GM12878 (cell line): ENCODE results near the gene TMSB10. TPM values are rescaled to one million over a fixed set of nuclear protein-coding genes. Genes with fewer than 3 reads are reported as not detected.

Source experiments
- BACH1 ChIP-seq: fragments of 450-650 bp; IDR thresholded peaks from 2 replicates; pipeline ENCODE4 v1.6.1; 2017; ENCODE audit warnings: mild to moderate bottlenecking, borderline replicate concordance
- BHLHE40 ChIP-seq, 2 experiments: fragments of 450-650 bp in 1 of 2; IDR thresholded peaks; 2 replicates each; pipeline ENCODE4 v1.6.1; 2011 to 2017; ENCODE audit warnings: low read depth in 2 of 2, borderline replicate concordance in 1 of 2, improper control_type of control experiment in 1 of 2, low read length in 1 of 2, mild to moderate bottlenecking in 1 of 2
- BMI1 ChIP-seq: fragments of 450-650 bp; IDR thresholded peaks from 2 replicates; pipeline ENCODE4 v1.6.1; 2016; ENCODE audit warnings: mild to moderate bottlenecking, moderate library complexity, borderline replicate concordance
- CBX3 ChIP-seq: fragments of 200-600 bp; sonication (generic); IDR thresholded peaks from 2 replicates; pipeline ENCODE4 v1.6.1; 2016; ENCODE audit warnings: low read depth, borderline replicate concordance
- CREB1 ChIP-seq: IDR thresholded peaks from 2 replicates; pipeline ENCODE4 v1.6.1; 2012; ENCODE audit warnings: low read depth, mild to moderate bottlenecking, inconsistent platforms
- EGR1 ChIP-seq, 2 experiments: IDR thresholded peaks; 1 replicate in 1 of 2; 2 replicates in 1 of 2; pipeline ENCODE4 v1.6.1; 2011 to 2012; ENCODE audit warnings: low read depth in 2 of 2, low read length in 2 of 2, borderline replicate concordance in 1 of 2, mild to moderate bottlenecking in 1 of 2, moderate library complexity in 1 of 2
- EP300 ChIP-seq, 2 experiments: fragments of 150-350 bp in 1 of 2; IDR thresholded peaks; 2 replicates each; pipeline ENCODE4 v1.6.1; 2011 to 2012; ENCODE audit warnings: low read depth in 2 of 2, low read length in 2 of 2, borderline replicate concordance in 1 of 2, improper control_type of control experiment in 1 of 2, inconsistent platforms in 1 of 2; ENCODE audit not compliant: control insufficient read depth in 1 of 2
- ETV6 ChIP-seq, 2 experiments: fragments of 450-650 bp in 1 of 2; IDR thresholded peaks in 1 of 2; conservative IDR thresholded peaks in 1 of 2; 2 replicates each; pipeline ENCODE4 v1.6.1; 2014; ENCODE audit warnings: antibody characterized with exemption in 1 of 2, borderline replicate concordance in 1 of 2, low read depth in 1 of 2, mild to moderate bottlenecking in 1 of 2, moderate library complexity in 1 of 2
- EZH2 ChIP-seq: IDR thresholded peaks from 2 replicates; pipeline ENCODE4 v1.6.1; 2012; ENCODE audit warnings: low read depth, mild to moderate bottlenecking, control low read depth, inconsistent platforms, low read length, borderline replicate concordance; ENCODE audit not compliant: control insufficient read depth
- GABPA ChIP-seq: IDR thresholded peaks from 2 replicates; pipeline ENCODE4 v1.6.1; 2014; ENCODE audit warnings: antibody characterized with exemption, low read depth, mild to moderate bottlenecking, inconsistent platforms
- HDGF ChIP-seq: fragments of 450-650 bp; IDR thresholded peaks from 2 replicates; pipeline ENCODE4 v1.6.1; 2016; ENCODE audit warnings: antibody characterized with exemption
- KAT2A ChIP-seq: conservative IDR thresholded peaks from 2 replicates; pipeline ENCODE4 v1.6.1; 2011; ENCODE audit warnings: low read depth, low read length; ENCODE audit not compliant: control insufficient read depth
- KLF5 ChIP-seq: fragments of 450-650 bp; IDR thresholded peaks from 2 replicates; pipeline ENCODE4 v1.6.1; 2014; ENCODE audit warnings: mild to moderate bottlenecking; ENCODE audit not compliant: partially characterized antibody
- NFXL1 ChIP-seq: fragments of 450-650 bp; IDR thresholded peaks from 2 replicates; pipeline ENCODE4 v1.6.1; 2017; ENCODE audit warnings: antibody characterized with exemption, mild to moderate bottlenecking, borderline replicate concordance
- NR2F1 ChIP-seq: fragments of 450-650 bp; conservative IDR thresholded peaks from 2 replicates; pipeline ENCODE4 v1.6.1; 2017; ENCODE audit warnings: mild to moderate bottlenecking
- PAX5 ChIP-seq: IDR thresholded peaks from 2 replicates; pipeline ENCODE4 v1.6.1; 2011; ENCODE audit warnings: low read depth, low read length, borderline replicate concordance
- RUNX3 ChIP-seq: IDR thresholded peaks from 2 replicates; pipeline ENCODE4 v1.6.1; 2012; ENCODE audit warnings: low read length, inconsistent platforms
- SUPT20H ChIP-seq: IDR thresholded peaks from 2 replicates; pipeline ENCODE4 v1.6.1; 2011; ENCODE audit warnings: low read depth, mild to moderate bottlenecking, low read length, moderate library complexity, borderline replicate concordance; ENCODE audit not compliant: control insufficient read depth
- SUZ12 ChIP-seq: fragments of 200-600 bp; sonication (generic); IDR thresholded peaks from one replicate; pipeline ENCODE4 v1.6.1; 2018; ENCODE audit warnings: antibody characterized with exemption, mild to moderate bottlenecking; ENCODE audit not compliant: unreplicated experiment
- YY1 ChIP-seq: IDR thresholded peaks from 2 replicates; pipeline ENCODE4 v1.6.1; 2011; ENCODE audit warnings: low read depth, mild to moderate bottlenecking, low read length
- ZNF274 ChIP-seq: IDR thresholded peaks from one replicate; pipeline ENCODE4 v1.8.0; 2011; ENCODE audit not compliant: insufficient read length, insufficient read depth
- polyA plus RNA-seq, 11 experiments: library from polyadenylated mRNA; depleted of rRNA in 4 of 11; unstranded in 6 of 11; stranded (reverse) in 5 of 11; fragments of >200 nt; fragmentation: Nextera tagmentation in 4 of 11; fragmentation: Illumina TruSeq in 1 of 11; extraction: Ambion mirVana in 4 of 11; extraction: Trizol in 1 of 11; gene quantifications; 1 replicate in 1 of 11; 2 replicates in 10 of 11; pipeline versions ENCODE4 v1.2.1 to v1.2.3, GENCODE V29; 2011 to 2016; ENCODE audit warnings: inconsistent platforms in 2 of 11, missing spikeins in 2 of 11, low read depth in 1 of 11
- total RNA-seq, 4 experiments: library from RNA; depleted of rRNA in 3 of 4; stranded (reverse); fragments of >200 nt in 3 of 4; fragmentation: Illumina TruSeq in 1 of 4; extraction: Trizol in 1 of 4; gene quantifications; 2 replicates each; pipeline versions ENCODE4 v1.2.1 to v1.2.3, GENCODE V29; 2013 to 2021
- TF ChIP-seq, protein P1 (sequence below): fragments of 150-350 bp; IDR thresholded peaks from 2 replicates; pipeline ENCODE4 v1.6.1; 2016; ENCODE audit warnings: low read depth, low read length
- TF ChIP-seq, protein P2 (sequence below): fragments of 450-650 bp; IDR thresholded peaks from 2 replicates; pipeline ENCODE4 v1.6.1; 2016; ENCODE audit warnings: mild to moderate bottlenecking
- TF ChIP-seq, protein P3 (sequence below): IDR thresholded peaks from 2 replicates; pipeline ENCODE4 v1.6.1; 2012; ENCODE audit warnings: low read depth, low read length, improper control_type of control experiment

The TMSB10 gene
- total and polyA plus RNA-seq, 10 of the 15 experiments (the other 5 are each of a cell fraction or from before 2014, with no cell fraction given), result 1,406 to 4,860 (median 3,381) TPM

DNA sequence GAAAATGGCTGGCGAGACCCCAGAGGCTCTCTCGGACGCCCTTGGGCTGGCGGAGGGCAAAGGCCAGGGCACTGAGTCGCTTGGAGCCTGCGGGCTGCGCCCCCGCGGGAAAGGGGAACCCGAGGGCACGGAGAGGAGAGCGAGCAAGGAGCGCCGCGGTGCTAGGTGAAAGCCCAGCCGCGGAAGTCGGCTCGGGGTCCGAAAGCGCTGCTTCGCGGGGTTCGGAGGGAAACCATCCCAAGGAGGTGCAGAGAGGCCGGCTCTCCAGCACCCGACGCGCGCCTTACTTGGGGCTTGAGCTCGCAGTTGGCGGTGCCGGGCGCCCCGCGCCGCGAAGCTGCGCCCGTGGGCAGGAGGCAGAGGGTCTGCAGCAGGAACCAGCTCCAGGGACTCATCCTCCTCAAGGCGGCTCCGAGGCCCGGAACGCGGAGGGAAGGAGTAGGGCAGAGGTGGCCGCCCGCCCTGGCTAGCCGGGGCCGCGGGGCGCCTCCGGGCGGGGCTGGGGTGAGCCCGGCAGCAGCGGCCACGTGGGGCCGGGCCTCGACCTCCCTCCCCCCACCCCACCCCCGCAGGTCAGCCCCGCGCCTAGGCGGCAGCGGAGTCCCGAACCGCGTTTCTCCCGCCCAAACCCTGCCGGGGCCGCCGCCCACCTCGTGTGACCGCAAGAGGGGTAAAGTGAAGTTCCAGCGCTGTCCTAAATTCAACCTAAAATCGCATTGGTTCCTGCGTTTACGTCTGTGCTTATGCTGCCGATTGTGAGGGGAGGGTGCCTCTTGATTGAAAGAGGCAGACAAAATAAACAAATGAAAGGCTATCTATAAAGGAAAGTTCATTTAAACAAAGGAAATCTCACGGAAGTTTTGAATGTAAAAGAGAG is 24.6 kb upstream of the TMSB10 start, which contains the start of gene TRABD2A (continued):
- no peak for TF ChIP-seq ETV6 (conservative IDR thresholded peaks at IDR 0.05 in 1 of 2, IDR thresholded peaks at IDR 0.05 in 1 of 2; ENCODE audit: borderline replicate concordance in 1 of 2, low read depth in 1 of 2)
- TF ChIP-seq EP300 (IDR thresholded peaks at IDR 0.05; ENCODE audit: borderline replicate concordance in 1 of 2, control insufficient read depth in 1 of 2, low read depth in 2 of 2, low read length in 2 of 2), result no peak
- TF ChIP-seq, protein P1, sequence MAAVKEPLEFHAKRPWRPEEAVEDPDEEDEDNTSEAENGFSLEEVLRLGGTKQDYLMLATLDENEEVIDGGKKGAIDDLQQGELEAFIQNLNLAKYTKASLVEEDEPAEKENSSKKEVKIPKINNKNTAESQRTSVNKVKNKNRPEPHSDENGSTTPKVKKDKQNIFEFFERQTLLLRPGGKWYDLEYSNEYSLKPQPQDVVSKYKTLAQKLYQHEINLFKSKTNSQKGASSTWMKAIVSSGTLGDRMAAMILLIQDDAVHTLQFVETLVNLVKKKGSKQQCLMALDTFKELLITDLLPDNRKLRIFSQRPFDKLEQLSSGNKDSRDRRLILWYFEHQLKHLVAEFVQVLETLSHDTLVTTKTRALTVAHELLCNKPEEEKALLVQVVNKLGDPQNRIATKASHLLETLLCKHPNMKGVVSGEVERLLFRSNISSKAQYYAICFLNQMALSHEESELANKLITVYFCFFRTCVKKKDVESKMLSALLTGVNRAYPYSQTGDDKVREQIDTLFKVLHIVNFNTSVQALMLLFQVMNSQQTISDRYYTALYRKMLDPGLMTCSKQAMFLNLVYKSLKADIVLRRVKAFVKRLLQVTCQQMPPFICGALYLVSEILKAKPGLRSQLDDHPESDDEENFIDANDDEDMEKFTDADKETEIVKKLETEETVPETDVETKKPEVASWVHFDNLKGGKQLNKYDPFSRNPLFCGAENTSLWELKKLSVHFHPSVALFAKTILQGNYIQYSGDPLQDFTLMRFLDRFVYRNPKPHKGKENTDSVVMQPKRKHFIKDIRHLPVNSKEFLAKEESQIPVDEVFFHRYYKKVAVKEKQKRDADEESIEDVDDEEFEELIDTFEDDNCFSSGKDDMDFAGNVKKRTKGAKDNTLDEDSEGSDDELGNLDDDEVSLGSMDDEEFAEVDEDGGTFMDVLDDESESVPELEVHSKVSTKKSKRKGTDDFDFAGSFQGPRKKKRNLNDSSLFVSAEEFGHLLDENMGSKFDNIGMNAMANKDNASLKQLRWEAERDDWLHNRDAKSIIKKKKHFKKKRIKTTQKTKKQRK, result no peak
- TF ChIP-seq KAT2A, result no peak
- no peak for TF ChIP-seq BHLHE40 (IDR thresholded peaks at IDR 0.05; ENCODE audit: borderline replicate concordance in 1 of 2, low read depth in 2 of 2, low read length in 1 of 2)
- TF ChIP-seq, protein P2, sequence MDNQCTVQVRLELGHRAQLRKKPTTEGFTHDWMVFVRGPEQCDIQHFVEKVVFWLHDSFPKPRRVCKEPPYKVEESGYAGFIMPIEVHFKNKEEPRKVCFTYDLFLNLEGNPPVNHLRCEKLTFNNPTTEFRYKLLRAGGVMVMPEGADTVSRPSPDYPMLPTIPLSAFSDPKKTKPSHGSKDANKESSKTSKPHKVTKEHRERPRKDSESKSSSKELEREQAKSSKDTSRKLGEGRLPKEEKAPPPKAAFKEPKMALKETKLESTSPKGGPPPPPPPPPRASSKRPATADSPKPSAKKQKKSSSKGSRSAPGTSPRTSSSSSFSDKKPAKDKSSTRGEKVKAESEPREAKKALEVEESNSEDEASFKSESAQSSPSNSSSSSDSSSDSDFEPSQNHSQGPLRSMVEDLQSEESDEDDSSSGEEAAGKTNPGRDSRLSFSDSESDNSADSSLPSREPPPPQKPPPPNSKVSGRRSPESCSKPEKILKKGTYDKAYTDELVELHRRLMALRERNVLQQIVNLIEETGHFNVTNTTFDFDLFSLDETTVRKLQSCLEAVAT, result no peak
- no peak for TF ChIP-seq SUPT20H
- no peak for TF ChIP-seq HDGF
- peak in 1 of 2 experiments; percentile 47; a peak in 1 of 3 replicates for TF ChIP-seq EGR1 (IDR thresholded peaks at IDR 0.05; ENCODE audit: borderline replicate concordance in 1 of 2, low read depth in 2 of 2, low read length in 2 of 2)
- no peak for TF ChIP-seq BMI1
- peak; percentile 80 for TF ChIP-seq SUZ12
- TF ChIP-seq BACH1, result no peak
- TF ChIP-seq RUNX3, result peak; percentile 58
- TF ChIP-seq KLF5, result no peak
- TF ChIP-seq CREB1, result no peak
- no peak for TF ChIP-seq PAX5
- TF ChIP-seq GABPA, result no peak
- no peak for TF ChIP-seq YY1
- no peak for TF ChIP-seq ZNF274
- TF ChIP-seq NR2F1, result peak; percentile 72; the same call in 1 of the 2 replicates
- TF ChIP-seq NFXL1, result no peak
- TF ChIP-seq CBX3, result no peak
- TF ChIP-seq EZH2, result no peak
- TF ChIP-seq, protein P3, sequence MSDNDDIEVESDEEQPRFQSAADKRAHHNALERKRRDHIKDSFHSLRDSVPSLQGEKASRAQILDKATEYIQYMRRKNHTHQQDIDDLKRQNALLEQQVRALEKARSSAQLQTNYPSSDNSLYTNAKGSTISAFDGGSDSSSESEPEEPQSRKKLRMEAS, result no peak
